ENCODE measurements around the gene ACTR2.

DNA sequence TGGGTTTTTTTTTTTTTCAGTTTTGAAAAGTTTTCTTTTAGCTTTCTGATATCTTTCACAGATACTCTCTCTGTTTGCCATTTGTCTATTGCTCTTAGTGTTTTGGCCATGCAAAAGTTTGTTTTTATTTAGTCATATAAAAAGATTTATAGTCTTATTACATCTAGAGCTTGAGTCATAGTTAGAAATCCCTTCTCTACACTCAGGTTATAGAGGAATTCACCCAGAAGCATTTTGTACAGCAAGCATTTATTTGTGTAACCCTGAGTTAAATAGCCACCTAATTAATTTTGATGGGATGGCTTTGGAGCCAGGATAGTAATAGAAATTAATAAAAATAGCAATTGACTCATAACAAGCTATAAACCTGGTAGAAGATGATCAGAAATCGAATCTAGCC, 35.6 kb downstream of the ACTR2 start:
- TF ChIP-seq POLR2A (IDR thresholded peaks at IDR 0.05; ENCODE audit: low read depth), result no peak
- TF ChIP-seq, protein P1, sequence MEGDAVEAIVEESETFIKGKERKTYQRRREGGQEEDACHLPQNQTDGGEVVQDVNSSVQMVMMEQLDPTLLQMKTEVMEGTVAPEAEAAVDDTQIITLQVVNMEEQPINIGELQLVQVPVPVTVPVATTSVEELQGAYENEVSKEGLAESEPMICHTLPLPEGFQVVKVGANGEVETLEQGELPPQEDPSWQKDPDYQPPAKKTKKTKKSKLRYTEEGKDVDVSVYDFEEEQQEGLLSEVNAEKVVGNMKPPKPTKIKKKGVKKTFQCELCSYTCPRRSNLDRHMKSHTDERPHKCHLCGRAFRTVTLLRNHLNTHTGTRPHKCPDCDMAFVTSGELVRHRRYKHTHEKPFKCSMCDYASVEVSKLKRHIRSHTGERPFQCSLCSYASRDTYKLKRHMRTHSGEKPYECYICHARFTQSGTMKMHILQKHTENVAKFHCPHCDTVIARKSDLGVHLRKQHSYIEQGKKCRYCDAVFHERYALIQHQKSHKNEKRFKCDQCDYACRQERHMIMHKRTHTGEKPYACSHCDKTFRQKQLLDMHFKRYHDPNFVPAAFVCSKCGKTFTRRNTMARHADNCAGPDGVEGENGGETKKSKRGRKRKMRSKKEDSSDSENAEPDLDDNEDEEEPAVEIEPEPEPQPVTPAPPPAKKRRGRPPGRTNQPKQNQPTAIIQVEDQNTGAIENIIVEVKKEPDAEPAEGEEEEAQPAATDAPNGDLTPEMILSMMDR (IDR thresholded peaks at IDR 0.05), result no peak
- TF ChIP-seq EP300 (IDR thresholded peaks at IDR 0.05), result no peak
